Measurements from ENCODE around the gene MAL.

Gene MAL

GRCh38 chr2:94996305-94997100 lies 29.0 kb upstream of the MAL start:
- no peak for DNase-seq

- DNase-seq: no peak
These were observed 27.3 kb upstream of the MAL start for GRCh38 chr2:94997981-94998930.

- no peak for DNase-seq
These were observed 26.1 kb upstream of the MAL start for GRCh38 chr2:94999431-94999883.

- no peak for DNase-seq
These were observed 24.4 kb upstream of the MAL start for GRCh38 chr2:95001051-95001562.

GRCh38 chr2:95001701-95002100 lies 23.8 kb upstream of the MAL start:
- no peak for DNase-seq

GRCh38 chr2:95002498-95002897 lies 23.0 kb upstream of the MAL start:
- no peak for DNase-seq

- DNase-seq: no peak
These were observed 21.2 kb upstream of the MAL start for GRCh38 chr2:95004287-95004686.

- DNase-seq: no peak
These were observed 20.8 kb upstream of the MAL start for GRCh38 chr2:95004711-95005110.

GRCh38 chr2:95005726-95006125 lies 19.8 kb upstream of the MAL start:
- no peak for DNase-seq

GRCh38 chr2:95006588-95006987 lies 18.9 kb upstream of the MAL start:
- DNase-seq: no peak

GRCh38 chr2:95007031-95007609 lies 18.4 kb upstream of the MAL start:
- no peak for DNase-seq

- DNase-seq: no peak
These were observed 17.7 kb upstream of the MAL start for GRCh38 chr2:95007822-95008221.

- DNase-seq: no peak
These were observed 17.2 kb upstream of the MAL start for GRCh38 chr2:95008306-95008705.

- no peak for DNase-seq
These were observed 16.5 kb upstream of the MAL start for GRCh38 chr2:95008996-95009395.

- no peak for DNase-seq
These were observed 16.1 kb upstream of the MAL start for GRCh38 chr2:95009412-95009811.

- DNase-seq: no peak
These were observed 15.4 kb upstream of the MAL start for GRCh38 chr2:95010126-95010525.

- DNase-seq: no peak
These were observed 14.8 kb upstream of the MAL start for GRCh38 chr2:95010718-95011117.

- DNase-seq: no peak
These were observed 12.5 kb upstream of the MAL start for GRCh38 chr2:95012881-95013550.

- DNase-seq: no peak
These were observed 11.8 kb upstream of the MAL start for GRCh38 chr2:95013726-95014125.

- DNase-seq: no peak
These were observed 11.3 kb upstream of the MAL start for GRCh38 chr2:95014126-95014708.

- DNase-seq: no peak
These were observed 10.1 kb upstream of the MAL start for GRCh38 chr2:95015261-95015912.

- no peak for DNase-seq
These were observed 8.9 kb upstream of the MAL start for GRCh38 chr2:95016616-95017015.
